NCI-H146 treated with DMSO at 0.1 percent for 48 hours (cell line): ENCODE measurements around the gene SLC8A3.
A peak's percentile ranks its signal among the peaks of the same experiment; 100 is the strongest.

Experiments
- DNase-seq: peaks from one replicate; lab custom pipeline; 2025; ENCODE audit not compliant: unreplicated experiment; lab: John Stamatoyannopoulos, UW

The SLC8A3 gene

GRCh38 chr14:70121521-70121920 is 67.2 kb downstream of the SLC8A3 start:
- no peak for DNase-seq

- DNase-seq: no peak
Measured at GRCh38 chr14:70118064-70118463, 70.7 kb downstream of the SLC8A3 start.

- no peak for DNase-seq
Measured at GRCh38 chr14:70116278-70116677, 72.5 kb downstream of the SLC8A3 start.

- no peak for DNase-seq
Measured at GRCh38 chr14:70114621-70115156, 74.1 kb downstream of the SLC8A3 start.

GRCh38 chr14:70113211-70113610 is 75.5 kb downstream of the SLC8A3 start:
- DNase-seq: no peak

- no peak for DNase-seq
Measured at GRCh38 chr14:70108419-70108818, 80.3 kb downstream of the SLC8A3 start.

GRCh38 chr14:70107309-70107708 is 81.4 kb downstream of the SLC8A3 start:
- no peak for DNase-seq

- no peak for DNase-seq
Measured at GRCh38 chr14:70100071-70100470, 88.7 kb downstream of the SLC8A3 start.

GRCh38 chr14:70098250-70098809 is 90.4 kb downstream of the SLC8A3 start:
- no peak for DNase-seq

- no peak for DNase-seq
Measured at GRCh38 chr14:70097576-70098249, 91.0 kb downstream of the SLC8A3 start.

- DNase-seq: no peak
Measured at GRCh38 chr14:70096866-70097265, 91.9 kb downstream of the SLC8A3 start.

- DNase-seq: no peak
Measured at GRCh38 chr14:70094631-70095030, 94.1 kb downstream of the SLC8A3 start.

- DNase-seq: no peak
Measured at GRCh38 chr14:70094106-70094505, 94.6 kb downstream of the SLC8A3 start.

- DNase-seq: no peak
Measured at GRCh38 chr14:70093156-70093555, 95.6 kb downstream of the SLC8A3 start.

- no peak for DNase-seq
Measured at GRCh38 chr14:70087380-70087697, 101.4 kb downstream of the SLC8A3 start.

GRCh38 chr14:70086685-70087379 is 101.9 kb downstream of the SLC8A3 start:
- DNase-seq: peak; percentile 22

GRCh38 chr14:70084226-70084625 is 104.5 kb downstream of the SLC8A3 start:
- DNase-seq: no peak

- no peak for DNase-seq
Measured at GRCh38 chr14:70082394-70082793, 106.4 kb downstream of the SLC8A3 start.

GRCh38 chr14:70080076-70080475 is 108.7 kb downstream of the SLC8A3 start:
- DNase-seq: no peak

- DNase-seq: no peak
Measured at GRCh38 chr14:70078329-70078728, 110.4 kb downstream of the SLC8A3 start.

- no peak for DNase-seq
Measured at GRCh38 chr14:70077720-70078119, 111.0 kb downstream of the SLC8A3 start.

GRCh38 chr14:70077005-70077404 is 111.7 kb downstream of the SLC8A3 start:
- no peak for DNase-seq
